Endothelial cell of umbilical vein (primary cell): Measurements from ENCODE around the gene LRRK2. TPM values are rescaled to one million over a fixed set of nuclear protein-coding genes. Genes with fewer than 3 reads are reported as not detected.

Source experiments
- BruUV-seq: library from RNA; stranded (reverse); fragments of 400-500 nt; replicated peaks from 2 replicates; lab custom pipeline; 2021; lab: Mats Ljungman, UMichigan
- CTCF ChIA-PET: fragments of 300-600, 350-600 bp; sonication (Branson Sonifier 250); formaldehyde crosslinking; loops from one replicate; lab custom pipeline; 2021; ENCODE audit warnings: antibody characterized with exemption, inconsistent platforms; lab: Charles Lee
- POLR2A ChIA-PET: fragments of 300-600, 350-600 bp; sonication (Branson Sonifier 250); formaldehyde crosslinking; loops from one replicate; lab custom pipeline; 2021; ENCODE audit warnings: antibody characterized with exemption, inconsistent platforms; lab: Charles Lee
- DNase-seq: peaks from one replicate; pipeline ENCODE4 v3.0.0-alpha.2; 2011; ENCODE audit warnings: low read depth, low spot score
- FAIRE-seq: peaks from 2 replicates; lab custom pipeline; 2011; peaks lifted over from hg19 to GRCh38; lab: Jason Lieb, UNC
- H2AFZ ChIP-seq: 2 replicates; pipeline ENCODE4 v1.6.0; 2012; ENCODE audit warnings: low read depth, low read length, control low read depth, inconsistent platforms
- H3K27ac ChIP-seq: 2 replicates; pipeline ENCODE4 v1.5.1; 2011; ENCODE audit warnings: low read depth, mild to moderate bottlenecking, control low read depth, low read length, moderate library complexity; ENCODE audit not compliant: insufficient read depth
- H3K27me3 ChIP-seq, 2 experiments: 2 replicates each; pipeline versions ENCODE4 v1.6.0 to v1.6.1; 2011; ENCODE audit warnings: low read length in 2 of 2, mixed read lengths in 1 of 2; ENCODE audit not compliant: control insufficient read depth in 2 of 2, insufficient read depth in 2 of 2
- H3K36me3 ChIP-seq, 2 experiments: 2 replicates in 1 of 2; 3 replicates in 1 of 2; pipeline ENCODE4 v1.5.1; 2011; ENCODE audit warnings: low read length in 2 of 2, mild to moderate bottlenecking in 1 of 2, moderate library complexity in 1 of 2; ENCODE audit not compliant: control insufficient read depth in 2 of 2, insufficient read depth in 2 of 2; ENCODE audit errors: extremely low read depth in 1 of 2
- H3K4me1 ChIP-seq: 3 replicates; pipeline ENCODE4 v1.5.1; 2011; ENCODE audit warnings: mild to moderate bottlenecking, low read length; ENCODE audit not compliant: control insufficient read depth, insufficient read depth; ENCODE audit errors: extremely low read depth
- H3K4me2 ChIP-seq: 2 replicates; pipeline ENCODE4 v1.6.1; 2011; ENCODE audit warnings: low read length, control low read depth, mixed read lengths; ENCODE audit not compliant: insufficient read depth
- H3K4me3 ChIP-seq, 3 experiments: fragments of 200-600 bp in 1 of 3; sonication (generic), shearing (Covaris generic) in 1 of 3; replicated peaks in 1 of 3; 2 replicates each; pipeline ENCODE4 v1.5.1; 2011 to 2016; ENCODE audit warnings: control low read depth in 3 of 3, low read length in 3 of 3, mild to moderate bottlenecking in 2 of 3, inconsistent platforms in 1 of 3, low read depth in 1 of 3, moderate library complexity in 1 of 3; ENCODE audit not compliant: insufficient read depth in 1 of 3
- H3K79me2 ChIP-seq: 2 replicates; pipeline ENCODE4 v1.6.0; 2012; ENCODE audit warnings: low read length, inconsistent platforms; ENCODE audit not compliant: control insufficient read depth, insufficient read depth
- H3K9ac ChIP-seq: replicated peaks from 2 replicates; pipeline ENCODE3; 2011; ENCODE audit warnings: low read length, control low read depth; ENCODE audit not compliant: insufficient read depth; ENCODE audit errors: extremely low read depth
- H3K9me1 ChIP-seq: replicated peaks from 3 replicates; pipeline ENCODE4 v1.6.0; 2011; ENCODE audit warnings: mild to moderate bottlenecking, low read length; ENCODE audit not compliant: control insufficient read depth, insufficient read depth; ENCODE audit errors: extremely low read depth
- H3K9me3 ChIP-seq: replicated peaks from 2 replicates; pipeline ENCODE4 v1.5.1; 2012; ENCODE audit warnings: low read length, inconsistent platforms; ENCODE audit not compliant: control insufficient read depth, insufficient read depth
- H4K20me1 ChIP-seq: replicated peaks from 2 replicates; pipeline ENCODE3; 2011; ENCODE audit warnings: mild to moderate bottlenecking, low read length; ENCODE audit not compliant: control insufficient read depth, insufficient read depth; ENCODE audit errors: extremely low read depth
- EZH2 ChIP-seq: IDR thresholded peaks from 2 replicates; pipeline ENCODE4 v1.6.1; 2012; ENCODE audit warnings: borderline replicate concordance, low read depth, mild to moderate bottlenecking, moderate library complexity, low read length, inconsistent platforms; ENCODE audit not compliant: severe bottlenecking
- MYC ChIP-seq: IDR thresholded peaks from one replicate; pipeline ENCODE4 v1.6.1; 2011; ENCODE audit warnings: mild to moderate bottlenecking, low read depth, low read length
- POLR2AphosphoS5 ChIP-seq: IDR thresholded peaks from 2 replicates; pipeline ENCODE4 v1.6.1; 2012; ENCODE audit warnings: low read depth, mild to moderate bottlenecking, control low read depth, low read length, moderate library complexity; ENCODE audit not compliant: insufficient read depth
- dilution Hi-C: fragments of 300-500 bp; cut with MboI; formaldehyde crosslinking; loops from one replicate; pipeline ENCODE4 v1.15.0; 2019; ENCODE audit warnings: low sequenced_read_pairs; ENCODE audit not compliant: extremely low pct_ligation_motif_present
- intact Hi-C: fragments of 100-400 bp; cut with micrococcal nuclease; formaldehyde crosslinking; loops from one replicate; pipeline ENCODE4 v1.10.0; 2022
- polyA plus RNA-seq, 4 experiments: library from polyadenylated mRNA; depleted of rRNA in 3 of 4; stranded (reverse) in 3 of 4; unstranded in 1 of 4; fragments of >200 nt; gene quantifications; 2 replicates each; pipeline versions ENCODE4 v1.2.1 to v1.2.3, GENCODE V29; 2011 to 2012; ENCODE audit warnings: missing spikeins in 1 of 4
- total RNA-seq: library from RNA; stranded (reverse); gene quantifications from 2 replicates; pipeline ENCODE4 v1.2.3, GENCODE V29; 2021
- TF ChIP-seq, protein P1 (sequence below), 2 donors: IDR thresholded peaks; 1 replicate in 1 of 2; 2 replicates in 1 of 2; pipeline ENCODE4 v1.5.1; 2011; ENCODE audit warnings: low read length in 2 of 2, mild to moderate bottlenecking in 2 of 2, moderate library complexity in 2 of 2, control low read depth in 1 of 2, inconsistent platforms in 1 of 2, low read depth in 1 of 2; ENCODE audit not compliant: insufficient read depth in 1 of 2; ENCODE audit errors: extremely low read depth in 1 of 2
- TF ChIP-seq, protein P2 (sequence below): IDR thresholded peaks from 2 replicates; pipeline ENCODE4 v1.6.1; 2011; ENCODE audit not compliant: insufficient read depth, insufficient read length

The LRRK2 gene
- total and polyA plus RNA-seq, 2 donors (not counting 3 experiments of a cell fraction or from before 2014, with no cell fraction given) = 0.26 to 2.2 TPM

GRCh38 chr12:40204337-40204736 is 20.5 kb upstream of the LRRK2 start:
- no peak for FAIRE-seq
- no peaks in the 10 kb centered on the region for H3K9me3 ChIP-seq
- no peak overlapping the region for H3K27ac ChIP-seq
- H3K4me2 ChIP-seq = no peak overlapping the region
- no peak overlapping the region for H2AFZ ChIP-seq
- H4K20me1 ChIP-seq = no peaks in the 10 kb centered on the region
- no peaks in the 10 kb centered on the region for H3K79me2 ChIP-seq
- ChIA-PET POLR2A (no interaction called here), CTCF (interaction anchor here (1.0 kb wide), 1 partner anchor 12 kb away, joined by 6 read pairs; no protein-coding TSS in a partner anchor)
- H3K9me1 ChIP-seq = no peaks in the 10 kb centered on the region
- no peak overlapping the region for H3K4me3 ChIP-seq
- BruUV-seq = no TSS peak
- H3K36me3 ChIP-seq = no peaks in the 10 kb centered on the region
- H3K4me1 ChIP-seq = peaks cover 15% of the 10 kb centered on the region
- intact Hi-C loops (no loop called here), dilution Hi-C loops (no loop called here)
- DNase-seq = no peak
- no peak for TF ChIP-seq POLR2AphosphoS5
- TF ChIP-seq, protein P1, sequence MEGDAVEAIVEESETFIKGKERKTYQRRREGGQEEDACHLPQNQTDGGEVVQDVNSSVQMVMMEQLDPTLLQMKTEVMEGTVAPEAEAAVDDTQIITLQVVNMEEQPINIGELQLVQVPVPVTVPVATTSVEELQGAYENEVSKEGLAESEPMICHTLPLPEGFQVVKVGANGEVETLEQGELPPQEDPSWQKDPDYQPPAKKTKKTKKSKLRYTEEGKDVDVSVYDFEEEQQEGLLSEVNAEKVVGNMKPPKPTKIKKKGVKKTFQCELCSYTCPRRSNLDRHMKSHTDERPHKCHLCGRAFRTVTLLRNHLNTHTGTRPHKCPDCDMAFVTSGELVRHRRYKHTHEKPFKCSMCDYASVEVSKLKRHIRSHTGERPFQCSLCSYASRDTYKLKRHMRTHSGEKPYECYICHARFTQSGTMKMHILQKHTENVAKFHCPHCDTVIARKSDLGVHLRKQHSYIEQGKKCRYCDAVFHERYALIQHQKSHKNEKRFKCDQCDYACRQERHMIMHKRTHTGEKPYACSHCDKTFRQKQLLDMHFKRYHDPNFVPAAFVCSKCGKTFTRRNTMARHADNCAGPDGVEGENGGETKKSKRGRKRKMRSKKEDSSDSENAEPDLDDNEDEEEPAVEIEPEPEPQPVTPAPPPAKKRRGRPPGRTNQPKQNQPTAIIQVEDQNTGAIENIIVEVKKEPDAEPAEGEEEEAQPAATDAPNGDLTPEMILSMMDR (IDR thresholded peaks at IDR 0.05; ENCODE audit: extremely low read depth in 1 of 2, insufficient read depth in 1 of 2, low read depth in 1 of 2, low read length in 2 of 2) = no peak
- TF ChIP-seq MYC = no peak
- no peak overlapping the region for H3K9ac ChIP-seq
- no peaks in the 10 kb centered on the region for H3K27me3 ChIP-seq

GRCh38 chr12:40207551-40207950 is 17.2 kb upstream of the LRRK2 start:
- Histone ChIP-seq H3K27ac (no peak overlapping the region), H3K9me3 (no peaks in the 10 kb centered on the region), H3K27me3 (no peaks in the 10 kb centered on the region), H3K9ac (no peak overlapping the region), H3K4me2 (no peak overlapping the region), H3K79me2 (no peaks in the 10 kb centered on the region), H4K20me1 (no peaks in the 10 kb centered on the region), H3K9me1 (no peaks in the 10 kb centered on the region), H2AFZ (no peak overlapping the region), H3K36me3 (no peaks in the 10 kb centered on the region), H3K4me3 (no peak overlapping the region), H3K4me1 (peaks cover 5% of the 10 kb centered on the region)
- ChIA-PET CTCF (no interaction called here), POLR2A (no interaction called here)
- FAIRE-seq = no peak
- no TSS peak for BruUV-seq
- dilution Hi-C loops = no loop called here
- DNase-seq = no peak
- intact Hi-C loops = no loop called here
- TF ChIP-seq POLR2AphosphoS5 (no peak), EZH2 (no peak)
- TF ChIP-seq, protein P1 (IDR thresholded peaks at IDR 0.05; ENCODE audit: extremely low read depth in 1 of 2, insufficient read depth in 1 of 2, low read depth in 1 of 2, low read length in 2 of 2) = no peak
- TF ChIP-seq, protein P2, sequence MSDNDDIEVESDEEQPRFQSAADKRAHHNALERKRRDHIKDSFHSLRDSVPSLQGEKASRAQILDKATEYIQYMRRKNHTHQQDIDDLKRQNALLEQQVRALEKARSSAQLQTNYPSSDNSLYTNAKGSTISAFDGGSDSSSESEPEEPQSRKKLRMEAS = no peak
